GM19328 (cell line): Measurements from ENCODE around the gene CAMK1G.
A peak's percentile ranks its signal among the peaks of the same experiment; 100 is the strongest.

Experiments
- ATAC-seq: cut with Tn5 transposase; IDR thresholded peaks from one replicate; pipeline ENCODE4 v1.9.1; 2021; ENCODE audit warnings: mild to moderate bottlenecking, moderate library complexity; ENCODE audit not compliant: unreplicated experiment

The CAMK1G gene

DNA sequence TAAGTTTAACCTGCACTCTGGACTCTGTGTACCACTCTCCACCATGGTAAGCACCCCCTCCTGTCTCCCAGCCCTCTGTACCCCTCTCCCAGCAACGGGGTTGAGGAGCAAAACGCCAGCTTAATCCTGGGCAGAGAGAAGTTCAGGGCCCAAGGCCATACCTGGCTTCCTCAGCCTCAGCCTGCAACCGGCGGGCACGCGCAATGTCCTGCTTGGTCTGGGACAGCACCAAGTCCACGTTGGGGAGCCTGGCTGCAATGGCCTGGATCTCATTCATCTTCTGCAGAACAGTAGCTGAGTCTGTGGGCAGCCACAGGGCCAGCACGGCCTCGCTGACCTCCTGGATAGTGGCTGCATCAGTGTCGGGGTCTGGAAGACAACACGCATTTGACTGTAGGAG, 34.8 kb downstream of the CAMK1G start:
- no peak for ATAC-seq

DNA sequence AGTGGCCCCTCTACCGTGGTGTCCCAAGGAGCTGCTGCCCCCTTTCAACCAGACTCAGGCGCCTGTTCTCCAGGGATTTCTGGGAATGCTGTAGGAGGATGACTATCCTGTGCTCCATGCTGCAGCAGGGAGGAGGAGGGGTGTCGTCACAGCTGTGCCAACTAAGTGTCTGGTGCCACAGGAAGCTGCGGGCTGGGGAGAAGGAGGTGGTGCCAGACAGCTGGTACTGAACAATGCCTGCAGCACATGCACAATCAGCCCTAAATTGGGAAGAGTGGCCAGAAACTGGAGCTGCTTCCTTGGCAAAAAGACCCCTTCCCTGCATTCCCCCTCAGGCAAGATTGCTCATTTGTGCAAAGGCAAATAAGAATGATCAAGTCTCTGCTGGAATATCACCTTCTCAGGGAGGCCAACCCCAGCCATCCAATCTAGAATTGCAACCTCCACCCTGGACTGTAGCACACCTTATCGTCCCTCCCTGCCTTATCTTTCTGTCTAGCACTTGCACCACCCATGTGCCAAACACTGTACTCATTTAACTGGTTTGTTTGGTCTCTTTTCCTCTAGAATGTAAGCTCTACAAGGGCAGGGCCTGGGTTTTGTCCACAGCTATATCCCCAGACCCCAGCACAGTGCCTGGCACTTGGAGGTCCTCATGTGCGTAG, 35.4 kb downstream of the CAMK1G start:
- ATAC-seq = no peak

- no peak for ATAC-seq
Measured at GRCh38 chr1:209619696-209620486, 36.4 kb downstream of the CAMK1G start.

DNA sequence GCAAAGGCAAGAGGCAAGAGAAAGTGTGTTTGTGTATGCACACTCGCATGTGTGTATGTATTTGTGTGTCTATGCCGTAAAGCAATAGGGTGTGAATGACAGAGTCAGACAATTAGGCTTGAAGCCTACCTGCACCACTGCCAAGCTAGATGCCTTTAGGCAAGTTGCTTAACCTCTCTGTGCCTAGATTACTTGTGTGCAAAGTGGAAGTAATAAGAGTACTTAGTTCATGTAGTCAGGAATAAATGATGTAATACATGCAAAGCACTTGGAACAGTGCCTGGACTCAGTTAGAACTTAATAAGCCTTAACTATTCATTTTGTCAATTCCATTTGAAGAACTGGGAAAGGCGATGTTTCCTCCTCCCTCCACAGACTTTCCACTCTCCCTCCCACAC, 37.0 kb downstream of the CAMK1G start:
- ATAC-seq = no peak

- ATAC-seq = no peak
Measured at GRCh38 chr1:209621286-209621685, 37.8 kb downstream of the CAMK1G start.

DNA sequence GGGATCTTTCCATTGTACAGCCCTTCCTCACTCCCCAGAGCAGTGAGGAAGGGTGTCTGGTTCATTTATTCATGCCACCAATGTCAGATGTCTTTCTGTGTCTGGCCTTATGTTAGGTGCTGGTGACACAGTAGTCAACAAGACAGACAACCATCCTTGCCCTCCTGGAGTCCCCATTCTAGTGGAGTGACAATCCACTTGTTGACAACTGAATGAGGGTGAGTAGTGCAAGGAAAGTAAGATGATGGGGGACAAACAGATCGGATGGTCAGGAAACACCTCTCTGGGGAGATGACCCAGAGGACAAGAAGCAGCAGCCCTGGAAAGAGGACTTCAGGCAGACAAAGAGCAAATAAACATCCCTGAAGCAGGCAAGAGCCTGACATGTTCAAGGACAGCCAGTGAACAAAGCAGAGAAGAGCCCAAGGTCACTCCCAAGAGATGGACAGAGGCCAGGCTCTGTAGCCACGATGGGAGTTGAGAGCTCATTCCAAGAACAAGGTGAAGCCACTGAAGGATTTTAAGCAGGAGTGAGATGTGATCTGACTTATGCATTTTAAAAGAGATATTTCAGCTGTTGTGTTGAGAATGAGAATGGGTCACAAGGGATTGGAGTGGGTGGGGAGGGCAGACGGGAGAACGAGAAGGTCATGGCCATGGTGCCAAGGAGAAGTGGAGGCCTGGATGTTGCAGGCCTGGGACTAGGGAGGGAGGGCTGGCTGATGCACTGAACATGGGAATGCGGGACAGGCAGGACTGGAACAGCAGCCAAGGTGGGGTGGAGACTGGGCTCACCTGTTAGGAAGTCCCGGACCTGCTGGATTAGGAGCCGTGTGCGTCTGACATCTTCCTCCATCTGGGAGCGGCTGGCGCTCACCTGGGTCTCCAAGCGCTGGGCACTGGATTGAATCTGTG, 38.5 kb downstream of the CAMK1G start:
- ATAC-seq = no peak

DNA sequence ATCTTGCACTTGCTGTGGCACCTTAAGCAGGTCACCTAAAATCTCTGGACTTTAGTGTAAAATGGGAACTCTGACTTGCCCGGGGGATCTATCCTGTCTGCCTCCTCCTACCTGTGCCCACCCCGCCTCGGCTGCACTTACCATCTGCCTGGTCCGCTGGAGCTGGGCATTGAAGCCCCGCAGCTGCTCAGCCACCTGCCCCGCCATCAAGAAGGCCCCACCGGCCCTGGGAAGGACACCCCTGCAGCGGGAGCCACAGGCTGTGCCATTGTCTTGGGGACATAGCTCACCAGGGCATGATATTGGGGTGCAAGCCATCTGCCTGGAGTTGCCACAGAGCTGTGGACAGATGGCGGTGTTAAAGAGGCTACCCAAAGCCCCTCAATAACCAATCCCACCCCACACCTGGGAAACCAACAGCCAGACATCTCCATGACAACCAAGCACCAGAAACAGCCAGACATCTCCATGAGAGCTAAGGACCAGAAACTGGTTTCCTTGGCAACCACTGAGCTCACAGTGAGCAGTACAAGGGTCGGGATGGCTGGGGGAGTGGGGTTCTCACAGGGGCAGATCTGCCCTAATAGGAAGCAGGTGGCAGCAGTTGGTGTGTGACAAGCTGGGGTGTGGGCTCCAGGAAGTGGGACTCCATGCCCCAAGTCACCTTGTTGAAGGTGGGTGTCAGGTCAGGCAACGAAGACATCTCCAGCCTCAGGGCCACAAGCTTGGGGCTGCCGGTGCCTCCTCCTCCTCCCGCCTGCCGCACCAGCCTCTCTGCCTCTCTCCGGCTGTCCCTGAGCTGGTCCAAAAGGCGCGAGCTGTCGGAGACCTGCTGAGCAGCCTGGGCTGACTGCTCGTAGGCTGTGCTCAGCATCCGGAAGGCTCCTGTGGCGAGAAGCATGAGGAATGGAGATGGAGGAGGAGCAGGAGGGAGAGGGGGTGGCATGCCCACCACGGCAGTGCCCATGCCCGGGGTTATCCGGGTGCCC, 39.6 kb downstream of the CAMK1G start:
- ATAC-seq = no peak

DNA sequence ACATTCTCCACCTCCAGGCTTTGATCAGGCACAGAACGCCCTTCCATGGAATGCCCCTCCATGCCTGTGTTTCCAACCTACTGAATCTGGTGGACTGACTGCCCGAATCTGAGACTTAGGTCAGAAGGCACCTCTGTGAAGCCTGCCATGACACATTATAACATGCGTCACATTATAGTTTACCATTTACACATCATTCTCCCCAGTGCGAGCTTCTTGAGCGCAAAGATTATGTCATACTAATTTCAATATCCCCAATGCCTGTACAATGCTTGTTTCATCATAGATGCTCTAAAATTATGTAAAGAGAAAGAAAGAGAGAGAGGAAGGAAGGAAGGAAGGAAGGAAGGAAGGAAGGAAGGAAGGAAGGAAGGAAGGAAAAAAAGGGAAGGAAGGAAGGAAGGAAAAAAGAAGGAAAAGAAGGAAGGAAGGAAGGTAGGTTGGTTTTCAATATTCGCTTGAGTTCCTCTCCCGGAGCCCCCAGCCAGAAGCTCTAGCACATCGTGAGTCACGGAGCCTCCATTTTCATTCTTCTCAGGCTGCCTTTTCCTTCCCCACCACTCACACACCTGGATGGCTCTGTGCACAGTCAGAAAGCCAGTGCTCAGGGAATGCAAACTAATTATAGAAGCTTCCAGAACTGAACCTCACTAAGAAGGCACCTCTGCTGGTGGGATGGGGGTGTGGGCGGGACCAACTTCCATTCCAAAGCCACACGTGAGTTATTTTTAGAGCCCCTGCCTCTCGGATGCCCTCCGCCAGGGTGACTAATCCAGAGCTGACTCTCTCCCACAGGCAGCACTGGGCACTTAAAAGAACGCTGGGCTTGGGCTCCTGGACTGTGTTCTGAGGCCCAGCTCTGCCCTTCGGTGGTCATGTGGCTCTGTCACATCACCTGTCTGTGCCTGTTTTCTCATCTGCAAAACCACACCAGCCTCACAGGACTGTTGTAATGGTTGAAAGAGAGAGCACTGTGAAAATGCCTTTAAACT, 41.3 kb downstream of the CAMK1G start:
- ATAC-seq = no peak

DNA sequence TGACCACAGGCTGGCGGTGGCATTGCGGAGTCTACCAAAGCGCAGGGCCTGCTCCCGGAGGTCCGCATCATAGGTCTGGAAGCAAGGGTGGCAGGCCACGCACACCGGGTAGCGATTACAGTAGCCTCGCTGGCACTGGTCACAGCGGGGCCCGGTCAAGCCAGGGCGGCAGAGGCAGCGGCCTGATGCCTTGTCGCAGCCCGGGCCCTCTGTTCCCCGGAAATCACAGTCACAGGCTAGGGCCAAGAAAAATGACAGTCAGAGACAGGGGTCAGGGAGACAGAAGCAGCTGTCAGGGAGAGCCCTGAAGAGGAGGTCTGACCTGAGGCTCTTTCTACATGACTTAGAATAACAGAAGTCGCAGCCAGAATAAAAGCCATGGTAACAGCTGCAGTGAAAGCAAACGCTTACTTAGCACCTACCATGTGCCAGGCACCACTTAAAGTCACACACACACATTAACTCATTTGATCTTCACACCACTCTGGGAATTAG, 42.3 kb downstream of the CAMK1G start:
- ATAC-seq = no peak

- no peak for ATAC-seq
Measured at GRCh38 chr1:209626346-209627026, 43.0 kb downstream of the CAMK1G start.

DNA sequence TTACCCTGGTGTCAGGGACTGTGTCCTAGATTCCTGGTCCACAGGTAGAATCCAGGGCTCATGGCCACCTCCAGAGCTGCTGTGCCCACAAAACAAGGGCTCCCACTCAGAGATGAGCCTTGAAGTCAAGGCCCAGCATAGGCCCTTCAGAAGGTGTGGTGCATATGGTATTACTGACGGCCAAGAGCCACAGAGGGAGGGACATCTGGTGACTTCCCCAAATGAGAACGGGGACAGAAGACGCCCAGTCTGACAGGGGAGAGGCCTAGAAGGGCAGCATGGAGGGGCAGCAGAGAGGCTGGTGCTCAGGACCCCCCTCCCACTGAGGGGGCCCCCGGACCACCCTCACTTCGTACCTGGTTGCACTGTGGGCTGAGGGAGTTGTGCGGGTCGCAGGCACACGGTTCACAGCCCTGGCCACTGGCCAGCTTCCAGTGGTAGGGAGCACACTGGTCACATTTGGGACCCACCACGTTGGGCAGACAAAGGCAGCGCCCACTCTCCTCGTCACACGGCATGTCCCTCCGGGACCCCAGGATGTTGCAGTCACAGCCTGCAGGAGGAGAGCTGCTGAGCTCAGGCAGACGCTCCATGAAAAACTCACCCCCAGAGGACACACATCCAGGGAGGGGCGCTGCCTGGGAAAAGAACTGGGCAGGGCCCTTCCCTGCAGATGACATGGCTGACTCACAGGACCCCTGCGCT, 43.7 kb downstream of the CAMK1G start:
- ATAC-seq = peak; percentile 10

DNA sequence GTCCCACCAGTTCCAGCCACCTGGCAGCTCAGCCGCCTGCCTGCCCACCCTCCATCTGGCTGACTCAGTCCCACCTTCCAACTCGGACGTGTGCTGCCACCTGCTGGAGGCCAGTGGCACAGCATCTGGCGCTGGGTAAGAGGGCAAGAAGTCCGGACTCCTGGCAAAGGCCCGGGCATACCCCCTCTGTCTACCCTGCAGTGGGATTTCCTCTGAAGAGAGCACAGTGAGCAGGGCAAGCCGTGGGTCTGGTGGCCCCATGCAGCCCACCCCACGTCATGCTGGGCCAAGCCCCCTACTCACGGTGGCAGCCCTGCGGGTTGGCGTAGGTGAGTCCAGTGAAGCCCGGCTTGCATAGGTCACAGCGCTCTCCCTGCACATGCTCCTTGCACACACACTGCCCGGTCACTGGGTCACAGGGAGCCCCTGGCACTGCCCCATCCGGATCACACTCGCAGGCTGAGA, 44.2 kb downstream of the CAMK1G start:
- ATAC-seq = peak; percentile 73

- no peak for ATAC-seq
Measured at GRCh38 chr1:209628618-209629299, 45.2 kb downstream of the CAMK1G start.

DNA sequence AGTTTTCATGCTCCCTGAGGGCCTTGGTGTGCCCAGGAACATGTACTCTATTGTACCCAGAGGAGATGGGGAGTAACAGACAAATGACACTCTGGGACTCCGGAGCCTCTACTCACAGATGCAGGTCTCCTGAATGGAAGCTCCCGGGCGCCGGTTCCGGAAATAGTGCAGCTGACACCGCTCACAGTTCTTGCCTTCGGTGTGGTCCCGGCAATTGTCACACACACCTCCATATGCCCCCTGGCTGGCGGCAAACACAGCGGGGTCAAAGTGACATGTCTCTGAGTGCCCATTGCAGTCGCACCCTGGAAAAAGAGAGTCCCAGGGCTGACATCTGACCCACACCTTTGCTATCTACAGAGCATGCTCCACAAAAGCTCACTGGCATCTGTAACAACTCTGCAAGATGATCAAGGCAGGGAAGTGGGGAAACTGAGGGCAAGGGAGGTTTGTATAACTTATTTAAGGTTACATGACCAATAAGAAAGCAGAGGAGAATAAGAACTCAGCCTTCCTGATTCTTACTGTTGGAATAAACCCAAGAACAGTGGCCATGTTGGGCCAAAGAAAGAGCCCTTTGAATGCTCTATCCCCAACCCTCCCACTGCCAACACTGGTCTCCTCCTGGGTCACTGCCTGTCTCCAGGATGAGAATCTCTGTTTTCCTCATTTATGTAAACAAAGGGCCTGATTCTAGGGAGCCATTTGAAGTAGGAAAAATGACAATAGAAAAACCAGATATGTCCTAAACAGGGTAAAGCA, 46.3 kb downstream of the CAMK1G start:
- ATAC-seq = no peak

DNA sequence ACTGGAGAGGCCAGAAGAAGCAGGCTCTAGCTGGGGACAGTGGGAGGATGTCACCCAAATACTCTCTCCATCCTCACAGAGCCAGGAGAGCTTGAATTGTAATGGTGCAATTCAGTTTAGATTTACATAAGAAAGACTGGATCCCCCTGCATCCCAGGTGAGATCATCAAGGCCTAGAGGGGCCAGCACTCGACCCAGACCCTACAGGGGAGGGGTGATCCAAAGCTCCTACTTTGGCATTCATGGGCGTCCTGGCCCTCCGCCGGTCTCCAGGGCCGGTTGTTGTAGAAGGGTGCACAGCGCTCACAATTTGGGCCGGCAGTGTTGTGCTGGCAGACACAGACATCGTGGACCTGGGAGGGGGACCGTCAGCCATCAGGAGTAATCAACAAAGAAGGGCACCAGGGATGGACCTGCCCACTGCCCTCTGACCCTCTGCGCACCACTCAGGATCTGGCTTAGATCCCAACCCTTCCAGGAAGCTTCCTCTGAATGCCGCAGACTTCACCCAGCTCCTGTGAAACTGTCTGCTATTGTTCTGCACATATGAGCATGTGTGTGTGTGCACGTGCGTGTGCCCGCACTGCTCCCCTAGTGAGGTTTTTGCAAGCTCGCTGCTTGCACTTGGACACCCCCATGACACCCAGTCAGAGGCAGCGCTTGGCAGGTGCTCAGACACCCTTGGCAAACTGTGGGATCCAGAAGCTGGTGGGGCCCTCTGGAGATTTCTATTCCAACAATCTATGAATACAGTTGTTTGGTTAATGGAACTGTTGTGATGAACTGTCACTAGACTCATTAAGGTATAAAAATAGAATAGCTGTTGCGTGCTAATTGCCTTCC, 47.1 kb downstream of the CAMK1G start:
- no peak for ATAC-seq
